ENCODE measurements around the gene SPAG9. TPM values are rescaled to one million over a fixed set of nuclear protein-coding genes. Genes with fewer than 3 reads are reported as not detected.

SPAG9 gene
- total RNA-seq, 1 donor from 2014 or later = 105 TPM

DNA sequence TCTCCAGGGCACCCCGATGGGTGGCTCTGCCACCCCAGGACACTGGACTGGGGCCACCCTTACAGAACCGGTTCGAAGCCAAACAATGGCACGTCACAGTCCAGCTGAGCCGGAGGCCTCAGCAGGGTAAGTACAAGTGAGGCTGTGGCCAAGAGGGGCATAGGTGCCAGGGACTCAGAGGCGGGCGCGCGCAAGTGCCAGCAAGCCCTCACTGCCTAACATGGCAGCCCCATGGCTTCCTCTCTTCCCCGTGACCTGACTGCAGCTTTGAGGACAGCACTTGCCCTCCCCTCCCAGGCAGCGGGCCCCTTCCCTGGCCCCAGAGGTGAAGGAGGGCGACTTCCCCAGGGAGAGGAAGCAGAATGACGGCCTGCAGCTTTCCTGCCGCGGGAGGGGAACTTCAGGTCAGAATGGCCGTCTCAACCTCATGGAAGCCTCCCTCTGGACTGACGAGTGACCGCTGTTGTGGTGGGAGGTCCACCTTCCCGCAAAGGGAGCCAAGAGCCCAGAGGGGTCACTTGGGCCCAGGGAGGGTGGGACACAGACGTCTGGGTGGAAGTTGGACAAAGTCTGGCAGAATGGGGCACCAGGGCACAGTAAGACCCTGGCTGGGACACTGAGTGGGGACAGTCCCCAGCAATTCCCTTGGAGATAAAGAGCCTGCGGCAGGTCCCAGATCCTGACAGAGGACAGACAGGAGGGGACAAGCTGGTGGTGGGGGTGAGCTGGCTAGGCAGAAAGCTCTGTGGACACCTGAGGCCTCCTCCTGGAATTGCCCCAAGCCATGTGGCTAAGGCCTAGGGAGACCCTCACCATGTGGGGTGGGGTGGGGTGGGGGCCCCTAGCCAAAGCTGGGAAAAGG lies 202.4 kb downstream of the SPAG9 start:
- DNase-seq (ENCODE audit: low spot score) = no peak

DNA sequence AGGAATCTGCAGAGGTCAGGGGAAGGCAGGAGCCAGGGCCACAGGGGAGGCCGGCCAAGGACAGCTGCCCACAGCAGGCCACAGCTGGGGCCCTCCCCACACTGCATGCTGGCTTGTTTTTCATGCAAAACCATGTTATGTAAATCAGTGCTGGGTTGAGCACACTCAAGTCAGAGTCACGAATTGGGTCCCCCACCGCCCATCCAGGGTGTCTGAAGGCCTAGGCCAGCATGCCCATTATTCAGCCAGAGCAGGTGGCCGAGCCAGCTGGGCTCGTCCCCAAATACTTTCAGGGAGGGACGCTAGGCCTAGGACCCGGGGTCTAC lies 203.3 kb downstream of the SPAG9 start:
- DNase-seq (ENCODE audit: low spot score) = no peak

DNA sequence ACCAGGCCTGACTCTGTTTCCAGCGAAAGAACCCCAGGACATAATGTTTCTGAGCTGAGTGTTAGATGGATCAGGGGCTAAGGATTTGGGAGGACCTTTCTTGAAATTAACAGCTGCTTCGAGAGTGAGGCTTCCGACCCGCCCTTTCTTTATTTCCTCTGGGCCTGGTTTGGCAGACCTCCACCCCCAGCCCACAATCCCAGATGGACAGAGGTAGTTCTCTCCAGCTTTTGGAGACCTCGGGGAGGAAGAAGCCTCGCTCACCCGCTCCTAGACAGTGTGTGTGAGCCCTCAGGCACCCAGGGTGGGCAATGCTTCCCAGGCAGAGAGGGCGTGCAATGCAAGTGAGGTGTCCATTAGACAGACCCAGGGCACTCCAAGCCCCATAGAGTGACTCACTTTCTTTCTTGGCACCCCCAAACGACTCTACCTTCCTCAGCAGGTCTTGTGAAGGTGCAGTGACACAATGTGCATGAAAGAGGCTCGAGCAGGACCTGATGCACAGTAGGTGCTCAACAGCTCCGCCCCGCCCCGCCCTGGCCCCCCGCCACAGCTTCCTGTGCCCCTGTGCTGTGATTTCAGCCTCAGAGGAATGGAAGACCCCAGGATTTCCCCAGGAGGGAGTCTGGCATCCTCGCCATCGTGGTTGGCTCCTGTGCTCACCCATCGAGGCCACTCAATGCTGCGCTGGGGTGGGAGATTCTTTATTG lies 203.8 kb downstream of the SPAG9 start:
- DNase-seq (ENCODE audit: low spot score) = no peak

DNA sequence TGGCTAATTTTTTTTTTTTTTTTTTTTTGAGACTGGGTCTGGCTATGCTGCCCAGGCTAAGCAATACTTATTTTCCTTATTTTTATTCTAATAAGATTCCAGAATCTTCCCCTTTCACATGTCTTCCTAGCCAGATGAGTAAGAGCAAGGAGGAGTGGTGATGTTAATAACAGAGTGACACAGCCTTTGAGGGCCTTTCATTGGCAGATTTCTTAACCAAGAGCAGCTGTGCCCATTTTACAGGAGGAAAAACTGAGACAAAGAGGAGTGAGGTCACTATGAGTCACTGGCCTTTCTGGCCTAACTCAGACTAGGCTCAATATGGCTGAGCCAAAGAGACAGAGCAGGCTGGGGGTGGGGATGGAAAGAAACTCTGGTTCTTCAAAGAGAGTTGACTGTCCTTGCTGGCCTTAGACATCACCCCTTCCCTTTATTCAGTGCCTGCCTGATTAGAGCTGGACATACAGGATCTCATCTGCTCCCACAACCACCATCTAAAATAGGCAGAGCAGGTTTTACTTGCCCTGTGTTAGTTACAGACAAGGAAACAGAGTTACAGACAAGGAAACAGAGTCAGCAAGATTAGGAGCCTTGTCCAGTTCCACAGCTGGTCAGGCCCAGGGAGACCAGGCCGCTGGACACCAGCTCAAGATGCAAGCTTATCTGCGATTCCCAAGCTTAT lies 204.5 kb downstream of the SPAG9 start:
- DNase-seq (ENCODE audit: low spot score) = no peak

DNA sequence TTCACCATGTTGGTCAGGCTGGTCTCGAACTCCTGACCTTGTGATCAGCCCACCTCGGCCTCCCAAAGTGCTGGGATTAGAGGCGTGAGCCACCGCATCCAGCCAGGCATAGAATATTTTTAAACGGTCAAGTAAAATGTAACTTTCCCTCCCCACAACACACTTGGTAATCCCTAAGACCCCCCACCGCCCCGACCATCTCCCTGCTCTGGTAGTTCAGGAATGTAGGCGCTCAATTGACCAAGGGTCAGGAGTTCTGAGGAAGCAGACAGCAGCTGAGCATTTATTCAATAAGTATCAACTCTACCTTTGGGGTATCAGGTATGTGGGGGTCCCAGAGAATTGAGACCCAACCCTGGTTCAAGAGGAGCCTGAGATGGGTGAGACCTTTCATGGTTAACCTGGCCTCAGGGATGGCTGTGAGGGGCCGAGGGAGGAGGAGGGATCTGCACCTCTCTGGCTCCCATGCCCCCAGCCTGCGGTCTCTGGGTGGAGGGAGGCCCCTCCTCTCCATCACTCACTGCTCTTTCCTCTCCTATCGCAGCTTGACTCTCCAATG lies 206.1 kb downstream of the SPAG9 start:
- no peak for DNase-seq (ENCODE audit: low spot score)

DNA sequence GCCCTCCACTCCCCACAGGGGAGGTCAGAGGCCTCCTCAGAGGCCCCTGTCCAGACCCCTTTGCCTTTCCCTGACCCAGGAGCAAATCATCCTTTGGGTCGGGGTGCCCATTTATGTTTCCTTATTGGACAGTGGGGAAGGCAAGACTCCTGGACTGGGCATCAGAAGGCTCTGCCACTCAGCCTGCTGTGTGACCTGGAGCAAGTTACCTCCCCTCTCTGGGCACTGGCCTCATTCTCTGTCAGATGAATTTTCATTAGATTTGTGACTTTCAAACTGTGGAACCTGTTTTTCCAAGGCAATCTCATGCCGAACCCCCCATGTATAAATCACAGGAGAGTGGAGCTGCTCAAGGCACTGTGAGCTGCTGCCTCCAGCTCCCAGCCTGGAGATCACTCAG lies 207.5 kb downstream of the SPAG9 start:
- no peak for DNase-seq (ENCODE audit: low spot score)

Other genes starting within 250 kb of the SPAG9 start
- 65.5 TPM for gene NME1, start 32.7 kb upstream of the SPAG9 start, total RNA-seq (ENCODE audit: insufficient read depth, low replicate concordance)
- gene NME2, start 45.5 kb upstream of the SPAG9 start, total RNA-seq (ENCODE audit: insufficient read depth, low replicate concordance) = 355 TPM
- gene MBTD1, start 139.2 kb upstream of the SPAG9 start, total RNA-seq (ENCODE audit: insufficient read depth, low replicate concordance) = 41.9 TPM
- gene UTP18, start 139.7 kb upstream of the SPAG9 start, total RNA-seq (ENCODE audit: insufficient read depth, low replicate concordance) = 15.9 TPM